GM23248 (cell line): ENCODE measurements around the gene HES4. TPM values are rescaled to one million over a fixed set of nuclear protein-coding genes. Genes with fewer than 3 reads are reported as not detected.
A peak's percentile ranks its signal among the peaks of the same experiment; 100 is the strongest.
"Not testable (repeated sequence)": the region's sequence is repeated elsewhere in the genome, so short reads cannot be mapped to it uniquely, and the experiment has no call there.

Experiments used
- DNase-seq: peaks from one replicate; pipeline ENCODE4 v3.0.0-alpha.2; 2015
- H2AFZ ChIP-seq: fragments of 200-600 bp; sonication (generic); 2 replicates; pipeline ENCODE4 v1.6.1; 2016; ENCODE audit warnings: antibody characterized with exemption
- H3F3A ChIP-seq: fragments of 200-600 bp; sonication (generic); 2 replicates; pipeline ENCODE4 v1.6.1; 2016; ENCODE audit warnings: mild to moderate bottlenecking, antibody characterized with exemption, mixed run types; ENCODE audit not compliant: insufficient read depth
- H3K27ac ChIP-seq: fragments of 200-600 bp; sonication (generic); 2 replicates; pipeline ENCODE4 v1.5.1; 2016; ENCODE audit warnings: mild to moderate bottlenecking
- H3K27me3 ChIP-seq: fragments of 200-600 bp; sonication (generic); replicated peaks from 2 replicates; pipeline ENCODE4 v1.6.1; 2016; ENCODE audit warnings: mild to moderate bottlenecking; ENCODE audit not compliant: insufficient read depth
- H3K36me3 ChIP-seq: fragments of 200-600 bp; sonication (generic); 2 replicates; pipeline ENCODE4 v1.6.1; 2016; ENCODE audit warnings: low read depth, mild to moderate bottlenecking
- H3K4me1 ChIP-seq: fragments of 200-600 bp; sonication (generic); 2 replicates; pipeline ENCODE4 v1.6.1; 2016; ENCODE audit warnings: mild to moderate bottlenecking; ENCODE audit not compliant: insufficient read depth
- H3K4me2 ChIP-seq: fragments of 200-600 bp; sonication (generic); one replicate; pipeline ENCODE4 v1.6.1; 2016; ENCODE audit warnings: mild to moderate bottlenecking; ENCODE audit not compliant: unreplicated experiment
- H3K4me3 ChIP-seq: fragments of 200-600 bp; sonication (generic); 2 replicates; pipeline ENCODE4 v1.5.1; 2016; ENCODE audit warnings: mild to moderate bottlenecking
- H3K79me2 ChIP-seq: fragments of 200-600 bp; sonication (generic); 2 replicates; pipeline ENCODE4 v1.6.1; 2016; ENCODE audit warnings: mild to moderate bottlenecking; ENCODE audit not compliant: insufficient read depth
- H3K9ac ChIP-seq: fragments of 200-600 bp; sonication (generic); 2 replicates; pipeline ENCODE4 v1.6.1; 2016; ENCODE audit warnings: mild to moderate bottlenecking
- H3K9me2 ChIP-seq: fragments of 200-600 bp; sonication (generic); 2 replicates; pipeline ENCODE4 v1.6.1; 2016; ENCODE audit warnings: mixed run types, mild to moderate bottlenecking, moderate library complexity; ENCODE audit not compliant: insufficient read depth
- H3K9me3 ChIP-seq: fragments of 200-600 bp; sonication (generic); one replicate; pipeline ENCODE4 v1.6.1; 2017; ENCODE audit warnings: low read depth
- H4K20me1 ChIP-seq: fragments of 200-600 bp; sonication (generic); 2 replicates; pipeline ENCODE4 v1.6.0; 2016; ENCODE audit not compliant: insufficient read depth
- EZH2 ChIP-seq: fragments of 200-600 bp; sonication (generic); IDR thresholded peaks from 2 replicates; pipeline ENCODE4 v1.6.1; 2018; ENCODE audit warnings: antibody characterized with exemption, mild to moderate bottlenecking; ENCODE audit not compliant: insufficient read depth, poor library complexity, severe bottlenecking
- EZH2phosphoT487 ChIP-seq: fragments of 200-600 bp; sonication (generic); IDR thresholded peaks from 2 replicates; pipeline ENCODE4 v1.6.1; 2018; ENCODE audit warnings: antibody characterized with exemption, moderate library complexity, mild to moderate bottlenecking, low read depth; ENCODE audit not compliant: insufficient read depth
- WGBS, 2 experiments: methylation state at CpG; one replicate each; pipeline ENCODE4 v1.1.6; 2015 to 2017; ENCODE audit warnings: low lambda C conversion rate in 2 of 2, low coverage in 1 of 2; ENCODE audit errors: missing lambda C conversion rate in 2 of 2; 5-methylcytosine and 5-hydroxymethylcytosine counted together
- in situ Hi-C: fragments of 300-500 bp; cut with MboI; formaldehyde crosslinking; loops from 2 replicates; pipeline ENCODE4 v1.15.0; 2020
- polyA plus RNA-seq: library from polyadenylated mRNA; unstranded; fragments of >200 nt; fragmentation: Nextera tagmentation; extraction: Ambion mirVana; gene quantifications from 2 replicates; pipeline ENCODE4 v1.2.1, GENCODE V29; 2016
- total RNA-seq: library from RNA; depleted of rRNA; stranded (reverse); fragments of >200 nt; shearing (Covaris generic); gene quantifications from 2 replicates; pipeline ENCODE4 v1.2.3, GENCODE V29; 2014

The HES4 gene
- total and polyA plus RNA-seq, 2 experiments from 2014 or later, result 3.1 to 4.1 TPM

GRCh38 chr1:1020000-1020404, 20.1 kb upstream of the HES4 start, which contains the start of gene AGRN:
AGRN (plus strand) TSS chr1:1020120; CDS start chr1:1020173, 53 bp downstream.
- in situ Hi-C loops, result no loop called here
- H4K20me1 ChIP-seq, result no peaks in the 10 kb centered on the region
- H3K9me3 ChIP-seq, result no peaks in the 10 kb centered on the region
- H3K4me1 ChIP-seq, result 0 out of 2 replicates have a peak, but pooled peaks cover 6% of the 10 kb centered on the region
- H3K4me3 ChIP-seq, result peak within 1 kb of the TSS; percentile 70
- H3K27me3 ChIP-seq, result no peaks in the 10 kb centered on the region
- H3K4me2 ChIP-seq, result peak within 1 kb of the TSS; percentile 46
- no peak within 1 kb of the TSS for H3K27ac ChIP-seq
- no peaks in the 10 kb centered on the region for H3K79me2 ChIP-seq
- H2AFZ ChIP-seq, result peak within 1 kb of the TSS; percentile 35; the same call in 1 of the 2 replicates
- H3K9ac ChIP-seq, result peak within 1 kb of the TSS; percentile 60
- TF ChIP-seq EZH2phosphoT487 (no peak), EZH2 (no peak)
- H3K36me3 ChIP-seq, result no peaks in the 10 kb centered on the region
- DNase-seq, result peak; percentile 60
- no peaks in the 10 kb centered on the region for H3K9me2 ChIP-seq
- WGBS, 2 experiments, result 1 to 5% methylated on average over 15 to 25 of the region's 58 CpGs
- no peaks in the 10 kb centered on the region for H3F3A ChIP-seq

- H4K20me1 ChIP-seq, result no peaks in the 10 kb centered on the region
- peak; percentile 94 for DNase-seq
- in situ Hi-C loops, result no loop called here
- 0 out of 2 replicates have a peak, but pooled peaks cover 3% of the 10 kb centered on the region for H3K4me1 ChIP-seq
- peak overlapping the region; percentile 35; the same call in 1 of the 2 replicates for H2AFZ ChIP-seq
- H3K27me3 ChIP-seq, result no peaks in the 10 kb centered on the region
- no peaks in the 10 kb centered on the region for H3F3A ChIP-seq
- no peak overlapping the region for H3K27ac ChIP-seq
- no peak overlapping the region for H3K4me2 ChIP-seq
- no peak for TF ChIP-seq EZH2
- TF ChIP-seq EZH2phosphoT487, result no peak
- H3K79me2 ChIP-seq, result no peaks in the 10 kb centered on the region
- H3K4me3 ChIP-seq, result peak overlapping the region; percentile 65
- H3K9me2 ChIP-seq, result no peaks in the 10 kb centered on the region
- H3K9ac ChIP-seq, result peak overlapping the region; percentile 60
- no peaks in the 10 kb centered on the region for H3K9me3 ChIP-seq
- no peaks in the 10 kb centered on the region for H3K36me3 ChIP-seq
- WGBS, 2 experiments, result 1 to 7% methylated on average over 8 to 60 of the region's 91 CpGs
Observed at GRCh38 chr1:1019122-1019999, 19.5 kb upstream of the HES4 start.

DNA sequence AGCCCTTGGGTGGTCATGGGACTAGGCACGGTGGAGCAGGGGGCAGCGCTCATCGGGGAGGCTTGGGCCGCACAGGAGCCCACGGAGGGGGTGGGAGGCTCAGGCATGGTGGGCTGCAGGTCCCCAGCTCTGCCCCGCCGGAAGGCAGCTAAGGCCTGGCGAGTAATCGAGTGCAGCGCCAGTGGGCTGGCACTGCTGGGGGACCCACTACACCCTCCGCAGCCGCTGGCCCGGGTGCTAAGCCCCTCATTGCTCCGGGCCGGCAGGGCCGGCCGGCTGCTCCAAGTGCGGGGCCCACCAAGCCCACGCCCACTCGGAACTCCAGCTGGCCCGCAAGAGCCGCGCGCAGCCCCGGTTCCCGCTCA, 18.4 kb upstream of the HES4 start:
- in situ Hi-C loops, H3K27me3 ChIP-seq, H3K4me3 ChIP-seq, H3K9me2 ChIP-seq, H3K79me2 ChIP-seq, H3K27ac ChIP-seq, H3K4me2 ChIP-seq, H4K20me1 ChIP-seq, H3F3A ChIP-seq, H3K9ac ChIP-seq, H3K9me3 ChIP-seq, DNase-seq, H2AFZ ChIP-seq, H3K4me1 ChIP-seq, H3K36me3 ChIP-seq: not testable (repeated sequence)
- WGBS, 2 experiments, result 94 to 95% methylated on average over 23 to 26 of the region's 26 CpGs

- H3K9me2 ChIP-seq, H3F3A ChIP-seq, in situ Hi-C loops, H3K27ac ChIP-seq, H2AFZ ChIP-seq, H3K9me3 ChIP-seq, H3K4me2 ChIP-seq, DNase-seq, H3K27me3 ChIP-seq, H3K36me3 ChIP-seq, H3K9ac ChIP-seq, H3K4me3 ChIP-seq, H3K79me2 ChIP-seq, H4K20me1 ChIP-seq, H3K4me1 ChIP-seq: not testable (repeated sequence)
- WGBS, 2 experiments, result 87 to 94% methylated on average over 15 to 17 of the region's 17 CpGs
Observed at GRCh38 chr1:1017397-1018320, 17.8 kb upstream of the HES4 start.
